ENCODE measurements around the gene EGFR.

The EGFR gene

GRCh38 chr7:55212176-55212575 lies 193.4 kb downstream of the EGFR start:
- no peak for DNase-seq (ENCODE audit: low read depth in 2 of 2)

DNA sequence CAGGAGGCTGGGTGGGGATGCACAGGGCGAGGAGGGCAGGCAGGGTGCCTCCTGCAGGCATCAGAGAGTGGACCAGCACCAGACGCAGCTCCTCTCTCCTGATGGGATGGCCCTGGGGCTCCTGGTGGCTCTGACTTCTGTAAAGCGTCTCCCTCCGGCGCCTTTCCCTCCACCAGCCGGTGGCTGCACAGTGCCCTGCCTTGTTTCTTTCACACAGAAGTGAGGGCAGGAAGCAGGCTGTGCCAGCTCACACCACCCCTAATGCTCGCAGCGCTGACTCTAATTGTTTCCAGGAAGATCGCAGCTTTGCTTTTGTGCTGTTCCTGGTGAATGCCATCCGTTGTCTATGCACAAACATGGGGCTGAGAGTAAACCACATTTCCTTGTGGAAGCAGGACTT lies 194.0 kb downstream of the EGFR start:
- no peak for DNase-seq (ENCODE audit: low read depth in 2 of 2)

DNA sequence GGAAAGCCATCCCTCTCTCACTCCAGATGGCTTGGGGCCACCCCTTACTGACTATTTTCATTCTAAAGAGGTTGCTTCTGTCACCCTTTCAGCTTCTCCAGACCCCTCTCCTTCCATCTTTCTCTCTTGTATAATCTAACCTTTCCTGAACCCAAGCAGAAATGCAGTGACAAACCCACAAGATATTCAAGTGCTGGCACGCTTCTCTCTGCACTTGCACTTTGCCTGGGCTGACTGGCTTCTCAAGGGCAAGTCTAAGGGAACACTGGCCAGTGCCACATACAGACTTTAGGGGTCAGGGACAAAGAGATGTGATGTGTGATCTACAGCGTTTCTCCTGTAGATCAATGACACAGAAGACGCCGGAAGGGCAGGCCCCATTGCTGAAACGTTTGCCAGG lies 195.9 kb downstream of the EGFR start:
- no peak for DNase-seq (ENCODE audit: low read depth in 2 of 2)

DNA sequence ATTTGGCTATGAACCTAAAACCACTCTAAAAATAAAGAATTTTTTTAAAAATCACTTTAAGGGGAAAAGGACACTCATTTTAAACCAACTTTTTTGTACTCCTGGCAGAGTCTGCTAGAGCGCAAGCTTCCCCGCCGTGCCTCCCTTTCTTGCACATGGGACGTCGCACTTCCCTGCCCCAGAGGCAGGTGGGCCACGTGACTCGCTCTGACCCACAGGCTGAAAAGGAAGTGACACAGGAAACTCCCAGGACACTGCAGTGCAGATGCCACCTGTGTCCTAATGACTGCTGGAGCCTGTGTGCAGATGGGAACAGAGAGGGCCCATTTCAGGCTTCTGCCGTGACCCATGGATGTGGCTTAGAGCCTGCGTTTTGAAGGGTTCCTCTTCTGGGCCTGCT lies 204.2 kb downstream of the EGFR start:
- DNase-seq (ENCODE audit: low read depth in 2 of 2), result no peak

GRCh38 chr7:55224111-55224510 lies 205.3 kb downstream of the EGFR start:
- no peak for DNase-seq (ENCODE audit: low read depth in 2 of 2)

- DNase-seq (ENCODE audit: low read depth in 2 of 2), result no peak
Observed at GRCh38 chr7:55224810-55225209, 206.0 kb downstream of the EGFR start.

GRCh38 chr7:55230014-55230413 lies 211.2 kb downstream of the EGFR start:
- DNase-seq (ENCODE audit: low read depth in 2 of 2), result no peak

DNA sequence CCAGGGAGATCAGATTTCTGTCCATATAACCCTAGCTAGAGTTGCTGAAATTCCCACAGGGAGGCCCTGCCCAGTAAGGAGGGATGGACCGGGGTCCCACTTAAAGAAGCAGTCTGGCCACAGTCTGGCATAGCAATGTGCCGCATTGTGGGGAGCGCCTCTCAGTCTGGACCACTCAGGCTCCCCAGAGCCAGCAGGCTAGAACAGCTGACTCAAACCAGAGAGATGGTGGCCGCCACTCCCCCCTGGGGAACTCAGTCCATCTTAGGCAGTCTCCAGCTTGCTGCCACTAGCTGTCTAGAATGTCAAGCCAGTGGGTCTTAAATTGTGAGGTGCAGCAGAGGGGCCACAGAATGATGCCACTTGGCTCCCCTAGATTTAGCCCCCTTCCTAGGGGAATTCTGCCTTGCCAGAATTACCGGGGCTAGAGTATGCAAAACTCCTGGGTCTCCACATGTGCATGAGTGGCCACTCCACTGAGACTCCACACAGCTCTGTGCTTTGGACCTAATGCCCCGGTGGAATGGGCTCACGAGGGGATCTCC lies 213.0 kb downstream of the EGFR start:
- DNase-seq (ENCODE audit: low read depth in 2 of 2), result no peak

- DNase-seq (ENCODE audit: low read depth in 2 of 2), result no peak
Observed at GRCh38 chr7:55233001-55233400, 214.2 kb downstream of the EGFR start.

DNA sequence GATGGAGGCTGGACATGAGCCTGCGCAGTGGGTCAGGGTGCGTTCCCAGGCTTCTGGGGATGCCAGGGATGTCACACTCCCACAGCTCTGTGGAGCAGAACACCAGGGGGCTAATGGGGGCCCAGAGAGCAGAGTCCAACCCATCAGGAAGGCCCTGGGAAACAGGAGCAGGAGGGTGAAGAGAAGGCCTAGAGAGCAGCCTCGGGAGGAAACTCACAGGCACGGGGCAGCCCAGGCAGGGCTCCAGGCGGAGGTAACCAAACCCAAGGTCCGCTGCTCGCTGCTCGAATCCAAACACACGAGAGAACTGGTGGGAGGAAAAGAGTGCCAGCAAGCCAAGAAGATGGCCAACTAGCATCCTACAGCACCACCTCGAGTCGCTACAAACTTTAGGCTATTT lies 215.6 kb downstream of the EGFR start:
- DNase-seq (ENCODE audit: low read depth in 2 of 2), result no peak

DNA sequence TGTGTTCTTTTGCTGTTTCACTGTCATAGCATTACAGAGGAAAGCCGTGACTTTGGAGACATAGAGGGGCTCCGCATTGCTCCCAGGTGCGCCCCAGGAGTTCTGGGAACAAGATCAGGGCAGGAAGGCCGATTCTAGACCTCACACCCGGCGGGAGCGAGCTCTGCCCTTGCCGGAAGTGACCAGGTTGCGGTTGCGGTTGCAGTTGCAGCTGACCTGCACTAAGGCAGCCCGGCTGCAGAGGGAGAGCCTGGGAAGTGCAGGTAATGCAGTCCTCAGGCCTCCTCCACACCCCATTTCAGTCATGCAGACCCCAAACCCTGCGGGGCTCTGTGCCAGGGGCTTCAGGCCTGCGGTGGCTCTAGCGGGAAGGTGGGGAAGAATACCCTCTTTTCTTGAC lies 216.3 kb downstream of the EGFR start:
- DNase-seq (ENCODE audit: low read depth in 2 of 2), result no peak

DNA sequence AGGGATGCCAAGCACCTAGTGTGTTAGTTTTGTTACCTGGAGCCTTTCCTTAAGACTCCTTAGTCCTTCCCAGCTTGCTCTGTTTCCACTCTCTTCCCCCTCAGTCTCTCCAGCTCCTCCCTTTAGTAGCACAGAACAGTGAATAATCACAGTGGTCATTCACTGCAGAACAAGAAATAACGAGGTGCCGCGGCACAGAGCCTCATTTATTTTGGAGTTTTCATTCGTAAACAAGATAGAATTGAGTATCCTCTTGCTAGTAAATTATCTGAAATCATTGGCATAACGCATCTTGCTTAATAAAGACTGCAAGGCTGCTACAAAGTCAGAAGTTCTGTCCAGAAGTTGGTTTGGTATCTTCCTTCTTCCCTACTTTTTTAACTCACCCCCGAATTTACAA lies 217.0 kb downstream of the EGFR start:
- no peak for DNase-seq (ENCODE audit: low read depth in 2 of 2)

DNA sequence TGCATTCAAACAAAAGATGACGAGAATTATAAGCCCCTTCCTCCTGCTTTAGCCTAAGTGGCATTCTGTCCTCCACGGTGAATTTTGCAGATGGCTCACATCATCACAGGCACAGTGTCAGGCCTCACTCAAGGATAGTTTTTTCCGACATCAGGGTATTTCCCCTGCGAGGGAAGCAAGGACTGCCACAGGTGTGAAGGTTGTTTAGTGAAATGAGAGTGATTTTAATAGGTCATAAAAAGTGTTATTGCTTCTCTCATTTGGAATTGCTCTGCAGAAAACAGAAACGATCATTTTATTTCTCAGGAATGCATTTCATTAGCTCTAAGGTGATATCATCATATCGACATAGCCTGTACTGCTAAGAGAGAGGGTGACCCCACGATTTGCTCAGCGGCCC lies 217.7 kb downstream of the EGFR start:
- no peak for DNase-seq (ENCODE audit: low read depth in 2 of 2)

DNA sequence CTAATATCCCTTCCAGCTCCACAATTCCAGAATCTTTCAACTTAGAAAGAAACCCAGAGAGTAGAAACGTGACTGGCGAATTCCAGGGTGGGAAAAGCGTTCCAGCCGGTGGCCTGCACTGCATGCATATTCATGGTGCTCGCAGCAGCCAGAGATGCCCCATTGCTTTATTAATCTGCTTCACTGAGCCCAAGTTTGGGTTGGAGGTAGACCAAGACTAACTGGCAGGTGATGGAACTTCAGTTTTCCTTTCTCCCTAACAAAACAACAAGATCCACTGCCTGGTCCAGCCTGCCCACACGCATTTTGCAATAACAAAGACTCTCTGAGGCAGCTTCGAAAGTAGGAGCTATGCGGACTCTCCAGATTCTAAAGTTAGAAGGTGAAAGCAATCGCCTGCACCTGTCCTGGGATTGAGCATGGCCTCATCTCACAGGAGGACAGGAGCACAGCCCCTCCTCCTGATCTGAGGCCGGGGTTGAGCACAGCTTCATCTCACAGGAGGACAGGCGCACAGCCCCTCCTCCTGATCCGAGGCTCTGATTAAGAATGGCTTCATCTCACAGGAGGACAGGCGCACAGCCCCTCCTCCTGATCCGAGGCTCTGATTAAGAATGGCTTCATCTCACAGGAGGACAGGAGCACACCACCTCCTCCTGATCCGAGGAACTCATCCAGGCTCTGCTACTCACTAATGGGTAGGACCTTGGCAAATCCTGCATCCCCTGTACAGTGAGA lies 218.5 kb downstream of the EGFR start:
- DNase-seq (ENCODE audit: low read depth in 2 of 2), result no peak

- DNase-seq (ENCODE audit: low read depth in 2 of 2), result no peak
Observed at GRCh38 chr7:55239406-55239805, 220.6 kb downstream of the EGFR start.

DNA sequence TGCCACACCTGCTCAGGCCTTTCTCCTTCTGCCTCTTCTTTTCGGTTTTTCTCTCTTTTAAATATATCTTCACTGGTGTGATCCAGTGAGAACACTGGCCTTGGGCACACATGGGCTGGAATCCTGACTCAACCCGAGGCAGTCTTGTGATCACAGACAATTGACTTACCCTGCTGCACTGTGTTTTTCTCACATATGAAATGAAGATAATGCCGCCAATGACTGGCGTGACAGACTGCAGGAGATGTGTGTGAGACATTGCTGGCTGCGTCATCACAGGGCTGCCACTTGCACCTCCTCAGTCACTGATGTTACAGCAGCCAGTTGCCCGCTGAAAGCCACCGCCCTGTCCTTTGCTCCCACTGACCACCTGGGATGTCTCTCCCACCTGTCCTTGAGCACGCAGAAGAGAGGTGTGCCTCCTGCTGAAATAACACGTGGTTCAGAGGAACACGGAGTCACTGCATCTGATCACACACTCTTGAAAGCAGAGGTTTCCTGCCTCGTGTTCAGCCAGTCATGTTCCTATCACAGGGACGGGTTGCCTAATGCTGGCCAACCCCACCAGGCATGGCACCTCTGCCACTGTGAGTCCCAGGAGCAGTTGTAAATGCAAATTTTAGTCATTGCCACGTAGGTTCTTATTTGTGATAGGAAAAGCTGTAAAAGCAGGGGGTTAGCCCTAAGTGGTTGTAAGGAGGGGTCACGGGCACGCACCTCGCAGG lies 221.8 kb downstream of the EGFR start:
- no peak for DNase-seq (ENCODE audit: low read depth in 2 of 2)

DNA sequence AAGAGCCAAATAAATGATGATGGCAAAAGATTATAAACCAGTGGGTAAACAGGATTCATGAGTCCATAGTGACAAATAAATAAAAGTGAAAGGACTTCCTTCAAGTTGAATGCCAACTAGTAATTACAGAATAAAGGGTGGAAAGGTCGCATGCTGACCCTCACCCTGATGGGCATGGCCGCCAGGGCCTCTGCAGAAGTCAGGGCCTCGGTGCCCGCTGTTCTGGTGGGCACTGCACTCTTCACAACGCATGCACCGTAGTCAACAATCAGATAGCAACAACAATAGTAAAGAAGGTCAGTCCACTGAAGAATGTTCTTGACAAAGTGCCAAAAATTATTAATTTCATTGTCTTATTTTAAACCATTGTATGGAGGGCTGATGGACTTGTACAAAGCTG lies 223.1 kb downstream of the EGFR start:
- DNase-seq (ENCODE audit: low read depth in 2 of 2), result no peak

DNA sequence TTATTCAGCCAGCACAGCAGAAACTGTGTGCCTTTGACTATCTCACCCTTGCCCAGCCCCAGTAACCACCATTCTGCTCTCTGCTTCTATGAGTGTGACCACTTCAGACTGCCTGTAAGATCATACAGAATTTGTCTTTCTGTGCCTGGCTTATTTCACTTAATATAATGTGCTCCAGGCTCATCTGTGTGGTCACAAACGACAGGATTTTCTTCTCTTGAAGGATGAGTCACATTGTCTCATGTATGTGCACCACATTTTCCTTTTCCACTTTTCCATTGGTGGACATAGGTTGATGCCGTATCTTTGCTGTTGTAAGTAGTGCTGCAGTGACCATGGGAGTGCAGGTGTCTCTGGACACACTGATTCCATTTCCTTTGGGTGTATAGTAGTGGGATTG lies 223.8 kb downstream of the EGFR start:
- DNase-seq (ENCODE audit: low read depth in 2 of 2), result no peak

GRCh38 chr7:55244006-55244745 lies 225.4 kb downstream of the EGFR start:
- no peak for DNase-seq (ENCODE audit: low read depth in 2 of 2)

DNA sequence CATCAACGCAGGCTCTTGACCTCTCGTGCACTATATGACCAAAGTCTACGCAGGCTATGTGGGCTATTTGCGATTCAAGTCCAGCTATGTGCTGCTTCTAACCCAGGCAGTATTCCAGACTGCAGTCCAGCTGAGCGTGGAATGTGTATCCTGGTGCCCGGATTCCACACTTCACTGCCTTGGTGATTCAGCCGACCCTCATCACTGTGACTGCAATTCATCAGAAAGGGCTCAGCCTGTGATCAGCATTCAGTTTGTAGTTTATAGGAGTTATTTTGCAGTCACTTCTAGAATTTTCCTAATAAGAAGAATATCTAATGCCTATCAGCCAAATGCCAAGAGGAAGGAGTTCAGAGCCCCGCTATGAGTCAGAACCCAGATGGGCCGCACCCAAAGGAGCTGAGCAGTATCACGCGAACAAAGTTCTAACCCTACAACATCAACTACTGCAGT lies 226.5 kb downstream of the EGFR start:
- DNase-seq (ENCODE audit: low read depth in 2 of 2), result no peak

GRCh38 chr7:55246171-55246570 lies 227.4 kb downstream of the EGFR start:
- no peak for DNase-seq (ENCODE audit: low read depth in 2 of 2)

DNA sequence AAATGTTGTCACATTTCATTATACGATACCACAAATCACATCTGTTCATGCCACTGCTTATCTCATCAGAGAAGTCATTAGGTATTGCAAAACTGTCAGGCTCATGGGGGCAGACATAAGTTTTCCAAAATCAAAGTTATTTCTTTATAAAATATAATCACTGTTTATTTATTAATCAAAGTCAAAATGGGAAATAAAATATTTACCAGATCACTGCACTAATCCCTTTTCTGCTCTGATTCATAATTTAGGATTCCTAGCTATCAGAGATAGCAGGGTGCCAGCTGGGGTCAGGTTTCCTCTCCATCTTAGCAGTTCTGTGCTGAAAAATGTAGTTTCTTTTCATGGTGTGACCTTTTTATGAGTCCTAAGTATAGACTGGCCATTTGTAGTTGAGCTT lies 228.6 kb downstream of the EGFR start:
- no peak for DNase-seq (ENCODE audit: low read depth in 2 of 2)

- DNase-seq (ENCODE audit: low read depth in 2 of 2), result no peak
Observed at GRCh38 chr7:55248526-55248925, 229.7 kb downstream of the EGFR start.

Data from stimulated activated CD4-positive, alpha-beta T cell treated with anti-CD3 and anti-CD28 coated beads, Interleukin-4, amount 100 ng/mL, for 48 hours (primary cell).